Gastrocnemius medialis (tissue), 4 donors: ENCODE data around the gene CIITA. TPM values are rescaled to one million over a fixed set of nuclear protein-coding genes. Genes with fewer than 3 reads are reported as not detected.

Source experiments
- ATAC-seq, 2 donors: fragments of 150-250 bp; one replicate each; pipeline ENCODE4 v1.9.1; 2016
- DNase-seq, 2 donors: peaks; one replicate each; pipeline ENCODE4 v3.0.0-alpha.2; 2019
- H3K27ac ChIP-seq, 4 donors: fragments of 200-600 bp; sonication (generic); 1 replicate in 1 of 4; 2 replicates in 3 of 4; pipeline ENCODE4 v1.5.1; 2016 to 2018; ENCODE audit warnings: mild to moderate bottlenecking in 2 of 4, moderate library complexity in 1 of 4
- H3K27me3 ChIP-seq, 3 donors: fragments of 200-600 bp; sonication (generic) in 2 of 3; 1 replicate in 1 of 3; 2 replicates in 2 of 3; pipeline versions ENCODE4 v1.5.1 to v1.6.0; 2016 to 2019; ENCODE audit warnings: mild to moderate bottlenecking in 1 of 3, moderate library complexity in 1 of 3
- H3K36me3 ChIP-seq, 2 donors: fragments of 200-600 bp; sonication (generic) in 1 of 2; one replicate each; pipeline ENCODE4 v1.5.1; 2017 to 2018
- H3K4me1 ChIP-seq, 2 donors: fragments of 200-600 bp; sonication (generic) in 1 of 2; one replicate each; pipeline ENCODE4 v1.5.1; 2016 to 2017; ENCODE audit warnings: mild to moderate bottlenecking in 2 of 2
- H3K4me3 ChIP-seq, 4 donors: fragments of 200-600 bp; sonication (generic) in 3 of 4; 1 replicate in 1 of 4; 2 replicates in 3 of 4; pipeline ENCODE4 v1.5.1; 2016 to 2019; ENCODE audit warnings: mild to moderate bottlenecking in 2 of 4
- H3K9me3 ChIP-seq, 3 donors: fragments of 200-600 bp; sonication (generic) in 2 of 3; 1 replicate in 1 of 3; 2 replicates in 2 of 3; pipeline ENCODE4 v1.5.1; 2016 to 2019
- POLR2A ChIP-seq, 2 donors: fragments of 450-650 bp; IDR thresholded peaks; one replicate each; pipeline ENCODE4 v1.6.1; 2017; ENCODE audit warnings: antibody characterized with exemption in 2 of 2, mild to moderate bottlenecking in 2 of 2, moderate library complexity in 2 of 2
- in situ Hi-C, 4 donors: fragments of 200-750 bp; cut with MboI; loops; one replicate each; pipeline versions ENCODE4 v1.15.0 to v1.8.0; 2017; ENCODE audit warnings: low sequenced_read_pairs in 4 of 4
- intact Hi-C: fragments of 100-400 bp; cut with DNase I; formaldehyde crosslinking; loops from one replicate; pipeline ENCODE4 v1.15.1; 2023; ENCODE audit warnings: low total_unique reads
- total RNA-seq, 4 donors: library from RNA; depleted of rRNA; stranded (reverse); fragments of >200 nt; gene quantifications; one replicate each; pipeline versions ENCODE4 v1.1.0 to v1.2.3, GENCODE V29; 2016
- TF ChIP-seq, protein P1 (sequence below), 5 experiments: fragments of 450-650 bp in 3 of 5; fragments of 200-600 bp in 2 of 5; sonication (generic) in 2 of 5; IDR thresholded peaks in 4 of 5; conservative IDR thresholded peaks in 1 of 5; 1 replicate in 4 of 5; 2 replicates in 1 of 5; pipeline ENCODE4 v1.5.1; 2016 to 2019; ENCODE audit warnings: antibody characterized with exemption in 5 of 5, mild to moderate bottlenecking in 3 of 5, moderate library complexity in 3 of 5

CIITA gene
- total RNA-seq, 4 donors from 2014 or later, result 2.3 to 9.1 (median 5.1) TPM

DNA sequence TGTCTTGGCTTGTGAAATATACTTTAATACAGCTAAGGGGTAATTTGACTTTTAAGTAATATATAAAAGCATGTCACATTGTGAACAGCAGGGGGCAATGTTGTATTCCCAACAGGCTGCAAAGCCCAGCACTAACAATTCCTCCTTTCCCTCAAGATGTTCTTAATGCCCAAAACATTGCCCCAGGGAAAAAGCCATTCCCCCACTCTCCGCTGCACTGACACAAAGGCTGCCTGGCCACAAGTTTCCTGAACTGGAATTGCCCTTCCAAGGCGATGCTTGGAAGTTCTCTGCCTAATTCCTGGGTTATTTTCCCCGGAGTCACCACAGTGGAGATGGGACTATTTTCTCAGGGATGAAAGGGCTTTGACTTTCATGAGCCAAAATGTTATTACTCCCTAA is 94.6 kb downstream of the CIITA start:
- ATAC-seq (peak; percentile 68 to 82), DNase-seq (peak; percentile 40 to 47)
- Histone ChIP-seq H3K27ac (peak overlapping the region in 1 of 4 donors; percentile 9), H3K36me3 (peaks cover 0 to 15% of the 10 kb centered on the region in 2 donors), H3K27me3 (no peaks in the 10 kb centered on the region), H3K4me3 (no peak overlapping the region), H3K4me1 (no peaks in the 10 kb centered on the region), H3K9me3 (no peaks in the 10 kb centered on the region)
- intact Hi-C loops, result loop anchor here (1.0 to 5.0 kb wide), 2 partner anchors 126 to 286 kb away; no protein-coding TSS in a partner anchor
- TF ChIP-seq POLR2A (IDR thresholded peaks at IDR 0.05), result no peak
- TF ChIP-seq, protein P1, sequence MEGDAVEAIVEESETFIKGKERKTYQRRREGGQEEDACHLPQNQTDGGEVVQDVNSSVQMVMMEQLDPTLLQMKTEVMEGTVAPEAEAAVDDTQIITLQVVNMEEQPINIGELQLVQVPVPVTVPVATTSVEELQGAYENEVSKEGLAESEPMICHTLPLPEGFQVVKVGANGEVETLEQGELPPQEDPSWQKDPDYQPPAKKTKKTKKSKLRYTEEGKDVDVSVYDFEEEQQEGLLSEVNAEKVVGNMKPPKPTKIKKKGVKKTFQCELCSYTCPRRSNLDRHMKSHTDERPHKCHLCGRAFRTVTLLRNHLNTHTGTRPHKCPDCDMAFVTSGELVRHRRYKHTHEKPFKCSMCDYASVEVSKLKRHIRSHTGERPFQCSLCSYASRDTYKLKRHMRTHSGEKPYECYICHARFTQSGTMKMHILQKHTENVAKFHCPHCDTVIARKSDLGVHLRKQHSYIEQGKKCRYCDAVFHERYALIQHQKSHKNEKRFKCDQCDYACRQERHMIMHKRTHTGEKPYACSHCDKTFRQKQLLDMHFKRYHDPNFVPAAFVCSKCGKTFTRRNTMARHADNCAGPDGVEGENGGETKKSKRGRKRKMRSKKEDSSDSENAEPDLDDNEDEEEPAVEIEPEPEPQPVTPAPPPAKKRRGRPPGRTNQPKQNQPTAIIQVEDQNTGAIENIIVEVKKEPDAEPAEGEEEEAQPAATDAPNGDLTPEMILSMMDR (IDR thresholded peaks at IDR 0.05 in 4 of 5, conservative IDR thresholded peaks at IDR 0.05 in 1 of 5), result peak; percentile 61 to 84 (median 81)
- in situ Hi-C loops, result loop anchor here (10.0 to 25.0 kb wide), 4 partner anchors 293 to 841 kb away; partner anchors contain the start of gene TNP2 (in 1 of the 4)

DNA sequence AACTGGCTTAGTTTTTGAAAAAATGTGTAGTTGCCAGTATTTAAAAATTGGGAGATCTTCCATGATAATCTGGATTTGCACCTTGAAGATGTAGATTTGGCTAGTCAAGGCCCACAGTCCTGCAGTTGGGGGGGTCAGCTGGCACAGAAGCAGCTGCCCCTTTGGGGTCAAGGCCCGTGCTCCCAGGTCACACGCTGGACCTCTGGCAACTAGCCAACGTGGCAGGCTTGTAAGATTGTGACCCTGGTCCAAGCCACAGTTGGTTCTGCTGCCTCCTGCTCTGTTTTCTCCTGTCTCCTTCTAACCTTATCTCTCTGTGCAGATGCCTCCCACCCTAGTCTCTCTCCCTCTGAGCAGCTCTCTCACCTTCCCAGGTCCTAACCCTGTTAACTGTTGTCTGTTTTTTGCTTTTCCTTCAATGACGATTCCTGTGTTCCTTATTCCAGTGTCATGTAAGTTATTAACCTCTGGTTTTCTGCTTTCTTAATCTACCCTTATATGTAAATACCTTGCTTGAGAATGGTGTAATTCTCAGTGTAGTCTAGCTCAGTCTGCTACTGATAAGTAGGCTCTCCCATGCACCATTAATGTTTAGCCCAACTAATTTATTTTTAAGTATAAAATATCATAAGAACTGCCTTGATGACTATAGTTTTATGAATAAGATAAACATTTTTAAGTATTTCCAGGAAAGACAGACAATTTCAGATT is 95.3 kb downstream of the CIITA start:
- DNase-seq (no peak), ATAC-seq (no peak)
- intact Hi-C loops (loop anchor here (5.0 kb wide), 1 partner anchor 125 kb away; no protein-coding TSS in a partner anchor), in situ Hi-C loops (loop anchor here (10.0 to 25.0 kb wide), 4 partner anchors 293 to 840 kb away; partner anchors contain the start of gene TNP2 (in 1 of the 4))
- Histone ChIP-seq H3K36me3 (peaks cover 0 to 17% of the 10 kb centered on the region in 2 donors), H3K9me3 (no peaks in the 10 kb centered on the region), H3K27ac (peak overlapping the region in 1 of 4 donors; percentile 9), H3K4me3 (no peak overlapping the region), H3K27me3 (no peaks in the 10 kb centered on the region), H3K4me1 (no peaks in the 10 kb centered on the region)
- TF ChIP-seq, protein P1 (IDR thresholded peaks at IDR 0.05 in 4 of 5, conservative IDR thresholded peaks at IDR 0.05 in 1 of 5), result no peak
- TF ChIP-seq POLR2A (IDR thresholded peaks at IDR 0.05), result no peak

DNA sequence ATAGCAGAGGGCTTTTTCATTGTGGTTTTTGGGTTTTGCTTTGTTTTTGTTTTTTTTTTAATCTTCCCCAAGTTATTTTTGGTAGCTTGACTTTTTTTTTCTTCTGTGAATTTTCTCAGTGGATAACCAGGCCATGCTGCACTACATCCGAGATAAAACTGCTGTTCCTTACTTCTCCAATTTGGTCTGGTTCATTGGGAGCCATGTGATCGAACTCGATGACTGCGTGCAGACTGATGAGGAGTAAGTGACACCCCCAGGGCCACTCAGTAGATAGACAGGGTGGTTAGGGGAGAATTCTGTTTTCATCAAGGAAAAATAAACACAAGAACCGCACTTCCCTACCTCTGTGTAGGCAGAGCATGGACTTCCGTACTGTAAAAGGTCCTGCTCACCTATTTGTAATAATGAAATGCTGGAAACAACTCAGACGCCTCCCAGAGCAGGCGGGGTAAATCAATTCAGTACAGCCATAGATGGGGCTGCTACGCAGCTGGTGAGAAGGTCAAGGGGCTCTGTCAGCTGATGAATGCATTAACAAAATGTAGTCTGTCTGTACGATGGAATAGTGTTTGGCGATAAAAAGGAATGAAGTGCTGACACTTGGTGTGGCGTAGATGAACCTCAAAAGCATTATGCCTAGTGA is 95.9 kb downstream of the CIITA start:
- H3K4me3 ChIP-seq, result no peak overlapping the region
- H3K4me1 ChIP-seq, result no peaks in the 10 kb centered on the region
- intact Hi-C loops (loop anchor here (5.0 kb wide), 1 partner anchor 124 kb away; no protein-coding TSS in a partner anchor), in situ Hi-C loops (loop anchor here (10.0 to 25.0 kb wide), 4 partner anchors 292 to 839 kb away; partner anchors contain the start of gene TNP2 (in 1 of the 4))
- TF ChIP-seq, protein P1 (IDR thresholded peaks at IDR 0.05 in 4 of 5, conservative IDR thresholded peaks at IDR 0.05 in 1 of 5), result no peak
- TF ChIP-seq POLR2A (IDR thresholded peaks at IDR 0.05), result no peak
- H3K27ac ChIP-seq, result no peak overlapping the region
- peaks cover 0 to 24% of the 10 kb centered on the region in 2 donors for H3K36me3 ChIP-seq
- no peak for ATAC-seq
- no peak for DNase-seq
- no peaks in the 10 kb centered on the region for H3K27me3 ChIP-seq
- H3K9me3 ChIP-seq, result no peaks in the 10 kb centered on the region

DNA sequence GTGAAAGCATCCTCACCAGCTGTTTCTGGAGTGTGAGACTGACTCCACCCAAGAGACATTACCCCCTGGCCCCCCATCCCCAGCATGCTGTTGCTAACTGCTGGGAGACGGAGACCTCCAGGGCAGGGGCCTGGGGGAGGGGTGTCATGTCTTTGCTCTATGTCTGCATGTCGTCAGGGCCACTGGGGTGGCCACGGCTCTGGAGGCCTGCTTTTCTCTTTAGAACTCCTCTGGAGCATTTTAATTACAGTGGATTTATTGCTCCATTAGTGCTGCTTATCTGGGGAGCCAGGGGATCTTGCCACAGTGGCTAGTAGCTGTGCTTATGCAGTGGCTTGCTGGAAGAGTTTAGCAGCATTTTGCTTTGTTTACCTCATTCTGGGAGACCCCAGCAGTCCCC is 99.6 kb downstream of the CIITA start:
- in situ Hi-C loops (loop anchor here in 1 of 4 donors (10.0 kb wide), 1 partner anchor 288 kb away; the partner anchor contains the start of gene TNP2), intact Hi-C loops (no loop called here)
- TF ChIP-seq, protein P1 (IDR thresholded peaks at IDR 0.05 in 4 of 5, conservative IDR thresholded peaks at IDR 0.05 in 1 of 5), result no peak
- TF ChIP-seq POLR2A (IDR thresholded peaks at IDR 0.05), result no peak
- Histone ChIP-seq H3K9me3 (no peaks in the 10 kb centered on the region), H3K27ac (no peak overlapping the region), H3K27me3 (no peaks in the 10 kb centered on the region), H3K4me1 (peaks cover 7 to 8% of the 10 kb centered on the region in 2 donors), H3K4me3 (no peak overlapping the region), H3K36me3 (peaks cover 0 to 29% of the 10 kb centered on the region in 2 donors)
- DNase-seq (no peak), ATAC-seq (no peak)
